ENCODE results near the gene BUB1.
"Not testable (repeated sequence)": the region's sequence is repeated elsewhere in the genome, so short reads cannot be mapped to it uniquely, and the experiment has no call there.

DNA sequence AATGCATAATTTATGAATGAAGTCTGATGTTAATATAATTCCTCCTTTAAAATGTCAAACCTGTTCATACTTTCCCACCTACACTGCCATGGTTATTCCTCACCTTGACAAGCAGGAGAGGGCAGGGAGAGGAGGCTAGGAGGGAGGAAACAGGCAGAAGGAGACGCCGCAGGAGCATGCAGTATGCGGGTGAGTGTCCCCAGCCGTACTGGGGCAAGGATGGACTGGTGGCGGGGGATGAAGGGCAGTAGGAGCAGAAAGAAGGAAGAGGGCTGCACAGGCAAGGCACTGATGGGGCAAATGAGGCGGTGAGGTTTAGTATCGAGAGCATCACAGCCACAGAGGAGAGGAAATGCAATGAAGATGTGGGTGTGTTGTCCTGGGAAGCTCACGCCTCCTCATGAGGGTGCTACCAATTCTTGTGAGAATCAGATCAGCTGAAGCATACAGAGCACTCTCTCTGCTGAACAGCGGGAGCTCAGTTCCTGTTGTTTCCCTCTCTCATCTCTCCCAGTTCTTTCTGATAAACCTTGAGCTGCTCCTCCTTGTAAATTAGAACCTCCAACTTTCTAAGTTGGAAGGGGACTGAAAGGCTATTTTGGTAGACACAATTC is 58.4 kb downstream of the BUB1 start:
- TF ChIP-seq, protein P1, sequence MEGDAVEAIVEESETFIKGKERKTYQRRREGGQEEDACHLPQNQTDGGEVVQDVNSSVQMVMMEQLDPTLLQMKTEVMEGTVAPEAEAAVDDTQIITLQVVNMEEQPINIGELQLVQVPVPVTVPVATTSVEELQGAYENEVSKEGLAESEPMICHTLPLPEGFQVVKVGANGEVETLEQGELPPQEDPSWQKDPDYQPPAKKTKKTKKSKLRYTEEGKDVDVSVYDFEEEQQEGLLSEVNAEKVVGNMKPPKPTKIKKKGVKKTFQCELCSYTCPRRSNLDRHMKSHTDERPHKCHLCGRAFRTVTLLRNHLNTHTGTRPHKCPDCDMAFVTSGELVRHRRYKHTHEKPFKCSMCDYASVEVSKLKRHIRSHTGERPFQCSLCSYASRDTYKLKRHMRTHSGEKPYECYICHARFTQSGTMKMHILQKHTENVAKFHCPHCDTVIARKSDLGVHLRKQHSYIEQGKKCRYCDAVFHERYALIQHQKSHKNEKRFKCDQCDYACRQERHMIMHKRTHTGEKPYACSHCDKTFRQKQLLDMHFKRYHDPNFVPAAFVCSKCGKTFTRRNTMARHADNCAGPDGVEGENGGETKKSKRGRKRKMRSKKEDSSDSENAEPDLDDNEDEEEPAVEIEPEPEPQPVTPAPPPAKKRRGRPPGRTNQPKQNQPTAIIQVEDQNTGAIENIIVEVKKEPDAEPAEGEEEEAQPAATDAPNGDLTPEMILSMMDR (IDR thresholded peaks at IDR 0.05): not testable (repeated sequence)
- not testable (repeated sequence) for TF ChIP-seq POLR2A (IDR thresholded peaks at IDR 0.05)

Data from ovary (tissue), 3 donors.